HepG2 (cell line): ENCODE measurements around the gene NDUFS6. TPM values are rescaled to one million over a fixed set of nuclear protein-coding genes. Genes with fewer than 3 reads are reported as not detected.

Source experiments
- ATAC-seq: fragments of 200-7000 bp; cut with Tn5 transposase; 3 replicates; pipeline ENCODE4 v1.9.1; 2020; ENCODE audit warnings: mild to moderate bottlenecking, moderate library complexity
- BruUV-seq: library from RNA; stranded (reverse); fragments of 400-500 nt; replicated peaks from 2 replicates; lab custom pipeline; 2021; lab: Mats Ljungman, UMichigan
- CTCF ChIA-PET: fragments of 300-600 bp; formaldehyde crosslinking; extraction: SDS; loops from one replicate; lab custom pipeline; 2021; ENCODE audit warnings: low total read pairs, inconsistent platforms, low intra/inter-chr PET ratio; lab: Yijun Ruan, JAX
- POLR2A ChIA-PET: fragments of 350-600 bp; sonication (Branson Sonifier 250); formaldehyde crosslinking; loops from one replicate; lab custom pipeline; 2020; ENCODE audit warnings: antibody characterized with exemption, inconsistent platforms; lab: Yijun Ruan, JAX
- DNase-seq: peaks from one replicate; pipeline ENCODE4 v3.0.0-alpha.2; 2015; ENCODE audit warnings: low spot score
- FAIRE-seq: peaks from 3 replicates; lab custom pipeline; 2011; peaks lifted over from hg19 to GRCh38; lab: Jason Lieb, UNC
- H2AFZ ChIP-seq: one replicate; pipeline ENCODE4 v1.6.1; 2011; ENCODE audit warnings: low read length, inconsistent platforms
- H3K27ac ChIP-seq: fragments of 300-600 bp; 3 replicates; pipeline ENCODE4 v1.8.0; 2011; ENCODE audit warnings: mixed run types, mild to moderate bottlenecking, mixed read lengths, low read length, inconsistent platforms; ENCODE audit not compliant: insufficient read depth; ENCODE audit errors: extremely low read length
- H3K27me3 ChIP-seq, 2 experiments: fragments of 200-600 bp in 1 of 2; 2 replicates in 1 of 2; 3 replicates in 1 of 2; pipeline versions ENCODE4 v1.6.0 to v1.8.0; 2011; ENCODE audit warnings: low read length in 2 of 2, mild to moderate bottlenecking in 2 of 2, moderate library complexity in 2 of 2, inconsistent platforms in 1 of 2; ENCODE audit not compliant: insufficient read depth in 2 of 2, control insufficient read depth in 1 of 2
- H3K36me3 ChIP-seq, 2 experiments: fragments of 200-600 bp in 1 of 2; replicated peaks in 1 of 2; 2 replicates in 1 of 2; 3 replicates in 1 of 2; pipeline versions ENCODE4 v1.5.1 to v1.8.0; 2011; ENCODE audit warnings: low read length in 2 of 2, inconsistent platforms in 1 of 2; ENCODE audit not compliant: insufficient read depth in 2 of 2, control insufficient read depth in 1 of 2
- H3K4me1 ChIP-seq: 2 replicates; pipeline ENCODE4 v1.5.1; 2012; ENCODE audit warnings: low read length, inconsistent platforms; ENCODE audit not compliant: insufficient read depth
- H3K4me2 ChIP-seq: 2 replicates; pipeline ENCODE4 v1.6.0; 2011; ENCODE audit warnings: low read depth, low read length, inconsistent platforms
- H3K4me3 ChIP-seq, 3 experiments: fragments of 200-600 bp in 1 of 3; sonication (generic), shearing (Covaris generic) in 1 of 3; replicated peaks in 1 of 3; 2 replicates each; pipeline ENCODE4 v1.5.1; 2011 to 2016; ENCODE audit warnings: low read length in 3 of 3, inconsistent platforms in 2 of 3, low read depth in 2 of 3, mild to moderate bottlenecking in 2 of 3, control low read depth in 1 of 3, mixed read lengths in 1 of 3; ENCODE audit not compliant: insufficient read depth in 1 of 3
- H3K79me2 ChIP-seq: one replicate; pipeline ENCODE4 v1.6.1; 2011; ENCODE audit warnings: low read length, inconsistent platforms; ENCODE audit not compliant: insufficient read depth
- H3K9ac ChIP-seq: 2 replicates; pipeline ENCODE4 v1.6.0; 2011; ENCODE audit warnings: mild to moderate bottlenecking, low read depth, low read length, inconsistent platforms; ENCODE audit not compliant: insufficient read depth
- H3K9me3 ChIP-seq: 2 replicates; pipeline ENCODE4 v1.5.1; 2012; ENCODE audit warnings: mild to moderate bottlenecking, low read length
- H4K20me1 ChIP-seq: 2 replicates; pipeline ENCODE4 v1.6.0; 2011; ENCODE audit warnings: inconsistent platforms, mild to moderate bottlenecking, low read length, moderate library complexity; ENCODE audit not compliant: insufficient read depth
- AGO2 ChIP-seq: fragments of 200-400 bp; formaldehyde crosslinking; optimal IDR thresholded peaks from 2 replicates; pipeline ENCODE3; 2017; ENCODE audit warnings: mild to moderate bottlenecking, low read depth, low read length, moderate library complexity
- BCL6 ChIP-seq: IDR thresholded peaks from 2 replicates; pipeline ENCODE4 v1.6.1; 2016; ENCODE audit warnings: missing genetic modification reagents, missing compliant biosample characterization
- EZH2 ChIP-seq: conservative IDR thresholded peaks from 2 replicates; pipeline ENCODE4 v1.6.1; 2012; ENCODE audit warnings: mild to moderate bottlenecking, low read depth, low read length, moderate library complexity
- HMG20A ChIP-seq: IDR thresholded peaks from 2 replicates; pipeline ENCODE4 v1.6.1; 2016; ENCODE audit warnings: borderline replicate concordance
- KDM3A ChIP-seq: IDR thresholded peaks from 2 replicates; pipeline ENCODE4 v1.6.1; 2018; ENCODE audit warnings: low read depth, missing compliant biosample characterization
- KDM4B ChIP-seq: sonication (generic); formaldehyde crosslinking; IDR thresholded peaks from 2 replicates; pipeline ENCODE4 v1.4.0; 2020; ENCODE audit warnings: missing genetic modification reagents
- NCOR1 ChIP-seq: fragments of 200-600 bp; sonication (generic); IDR thresholded peaks from 2 replicates; pipeline ENCODE4 v1.7.0; 2017; ENCODE audit warnings: antibody characterized with exemption, low read length, borderline replicate concordance
- NONO ChIP-seq, 2 experiments: fragments of 450-650 bp in 1 of 2; sonication (generic) in 1 of 2; formaldehyde crosslinking in 1 of 2; IDR thresholded peaks in 1 of 2; conservative IDR thresholded peaks in 1 of 2; 2 replicates each; pipeline versions ENCODE4 v1.6.1 to v1.8.0; 2017 to 2022; ENCODE audit warnings: mild to moderate bottlenecking in 1 of 2, missing genetic modification reagents in 1 of 2, moderate library complexity in 1 of 2
- RBFOX2 ChIP-seq: fragments of 200-400 bp; formaldehyde crosslinking; IDR thresholded peaks from 2 replicates; pipeline ENCODE4 v1.6.1; 2017; ENCODE audit warnings: low read depth, mild to moderate bottlenecking, low read length
- SP1 ChIP-seq, 2 experiments: fragments of 450-650 bp in 1 of 2; sonication (generic) in 1 of 2; formaldehyde crosslinking in 1 of 2; IDR thresholded peaks; 2 replicates each; pipeline versions ENCODE4 v1.4.0 to v1.6.1; 2016 to 2020; ENCODE audit warnings: missing genetic modification reagents in 1 of 2
- ZBTB7B ChIP-seq: sonication (generic); formaldehyde crosslinking; IDR thresholded peaks from 2 replicates; pipeline ENCODE4 v1.4.0; 2020; ENCODE audit warnings: missing genetic modification reagents
- ZC3H13 ChIP-seq: sonication (generic); formaldehyde crosslinking; IDR thresholded peaks from 2 replicates; pipeline ENCODE4 v1.8.1; 2023; ENCODE audit warnings: mild to moderate bottlenecking, missing genetic modification reagents, moderate library complexity
- ZFP36 ChIP-seq: fragments of 150-350 bp; IDR thresholded peaks from 2 replicates; pipeline ENCODE4 v1.6.1; 2018; ENCODE audit warnings: borderline replicate concordance, low read length, low read depth; ENCODE audit not compliant: partially characterized antibody
- ZNF292 ChIP-seq: sonication (generic); formaldehyde crosslinking; IDR thresholded peaks from 2 replicates; pipeline ENCODE4 v1.8.1; 2022; ENCODE audit warnings: mild to moderate bottlenecking, low read depth, missing genetic modification reagents, borderline replicate concordance
- ZNF614 ChIP-seq: IDR thresholded peaks from 2 replicates; pipeline ENCODE4 v1.6.1; 2018; ENCODE audit warnings: missing biosample characterization, missing genetic modification reagents, inconsistent platforms, borderline replicate concordance
- ZNF841 ChIP-seq: sonication (generic); formaldehyde crosslinking; IDR thresholded peaks from 2 replicates; pipeline ENCODE4 v1.8.1; 2023; ENCODE audit warnings: missing genetic modification reagents, borderline replicate concordance
- WGBS: methylation state at CpG from one replicate; pipeline ENCODE4 v1.1.6; 2017; ENCODE audit warnings: low lambda C conversion rate; 5-methylcytosine and 5-hydroxymethylcytosine counted together
- in situ Hi-C: cut with HindIII; loops from 2 replicates; pipeline ENCODE4 v1.10.0; 2017; ENCODE audit warnings: low pct_unique_long_range_greater_than_20kb; ENCODE audit not compliant: extremely low pct_ligation_motif_present
- intact Hi-C: fragments of 100-400 bp; cut with micrococcal nuclease; formaldehyde crosslinking; loops from one replicate; pipeline ENCODE4 v1.10.0; 2022; ENCODE audit not compliant: unreplicated experiment
- polyA plus RNA-seq, 8 experiments: library from polyadenylated mRNA; depleted of rRNA in 3 of 8; stranded (reverse) in 7 of 8; unstranded in 1 of 8; fragments of >200 nt; fragmentation: Illumina TruSeq in 4 of 8; extraction: Trizol in 4 of 8; gene quantifications; 2 replicates each; pipeline versions ENCODE4 v1.2.1 to v1.2.3, GENCODE V29; 2011 to 2016; ENCODE audit warnings: low read depth in 4 of 8, missing spikeins in 1 of 8, mixed read lengths in 1 of 8; ENCODE audit not compliant: insufficient read depth in 1 of 8
- total RNA-seq, 5 experiments: library from RNA; depleted of rRNA; stranded (reverse); fragments of >200 nt; fragmentation: Illumina TruSeq; extraction: Trizol; gene quantifications; 2 replicates each; pipeline ENCODE4 v1.2.3, GENCODE V29; 2016; ENCODE audit warnings: low read depth in 1 of 5
- TF ChIP-seq, protein P1 (sequence below): sonication (generic); formaldehyde crosslinking; IDR thresholded peaks from 2 replicates; pipeline ENCODE4 v1.4.0; 2020; ENCODE audit warnings: missing genetic modification reagents

The NDUFS6 gene
- total and polyA plus RNA-seq, 2 of the 13 experiments (the other 11 are each of a cell fraction or from before 2014, with no cell fraction given): 23.7 to 50.4 TPM

DNA sequence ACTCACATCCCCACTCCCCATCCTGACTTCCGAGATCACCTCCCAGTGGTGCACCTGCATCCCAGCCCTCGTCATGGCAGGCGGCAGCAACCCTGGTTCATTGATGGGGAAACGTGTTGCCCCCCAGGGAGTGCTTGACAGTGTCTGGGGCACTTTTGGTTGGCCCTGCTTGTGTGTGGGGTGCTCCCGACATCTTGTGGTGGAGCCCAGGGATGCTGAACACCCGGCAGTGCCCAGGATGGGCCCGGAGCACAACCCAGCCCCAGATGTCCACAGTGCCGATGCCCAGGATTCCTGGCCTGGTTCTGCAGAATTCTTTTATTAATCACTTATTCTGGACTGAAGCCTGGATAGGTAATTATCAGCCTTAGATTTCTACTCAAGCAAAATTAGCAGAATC is 5.3 kb upstream of the NDUFS6 start (continued):
- TF ChIP-seq ZNF841 (no peak), KDM4B (no peak), HMG20A (no peak), SP1 (IDR thresholded peaks at IDR 0.05) (no peak), SP1 (CRISPR knock-in tag; IDR thresholded peaks at IDR 0.05) (no peak), ZNF614 (CRISPR knock-in tag) (no peak), ZNF292 (CRISPR knock-in tag) (no peak), EZH2 (no peak), ZFP36 (no peak)
- TF ChIP-seq, protein P1, sequence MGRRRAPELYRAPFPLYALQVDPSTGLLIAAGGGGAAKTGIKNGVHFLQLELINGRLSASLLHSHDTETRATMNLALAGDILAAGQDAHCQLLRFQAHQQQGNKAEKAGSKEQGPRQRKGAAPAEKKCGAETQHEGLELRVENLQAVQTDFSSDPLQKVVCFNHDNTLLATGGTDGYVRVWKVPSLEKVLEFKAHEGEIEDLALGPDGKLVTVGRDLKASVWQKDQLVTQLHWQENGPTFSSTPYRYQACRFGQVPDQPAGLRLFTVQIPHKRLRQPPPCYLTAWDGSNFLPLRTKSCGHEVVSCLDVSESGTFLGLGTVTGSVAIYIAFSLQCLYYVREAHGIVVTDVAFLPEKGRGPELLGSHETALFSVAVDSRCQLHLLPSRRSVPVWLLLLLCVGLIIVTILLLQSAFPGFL (CRISPR knock-in tag): no peak

DNA sequence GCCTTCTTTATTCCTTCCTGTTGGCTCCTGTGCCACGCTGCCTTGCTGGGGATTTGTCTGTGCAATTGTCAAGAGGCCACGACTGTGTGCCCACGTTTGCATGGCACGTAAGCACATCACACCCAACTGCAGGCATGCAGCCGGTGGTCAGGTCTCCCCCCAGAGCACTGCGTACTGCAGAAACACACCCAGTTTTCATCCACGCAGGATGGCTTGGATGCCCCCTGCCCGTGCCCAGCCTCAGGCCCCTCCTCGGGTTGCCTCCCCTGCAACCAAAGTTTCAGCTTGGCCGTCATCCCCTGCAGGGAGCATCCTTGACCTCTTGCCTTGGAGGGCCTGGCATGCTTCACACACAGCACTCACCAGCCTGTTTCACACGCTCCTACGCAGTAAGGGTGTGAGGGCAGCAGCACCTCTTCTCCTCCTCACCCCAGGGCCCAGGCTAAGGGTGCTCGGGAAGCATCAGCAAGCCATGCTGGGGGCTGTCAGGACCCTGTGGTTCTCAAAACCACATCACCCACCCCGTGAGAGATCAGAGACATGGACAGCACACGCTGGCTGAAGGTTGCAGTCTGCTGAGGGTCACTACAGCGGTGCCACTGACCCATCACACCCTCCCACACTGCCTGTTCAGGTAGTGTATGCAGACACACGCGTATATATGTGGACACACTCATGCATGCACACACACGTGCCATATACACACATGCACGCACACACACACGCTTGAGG is 4.7 kb upstream of the NDUFS6 start:
- no peak for ATAC-seq
- in situ Hi-C loops: no loop called here

More for the DNA sequence above, 4.7 kb upstream of the NDUFS6 start:
- Histone ChIP-seq H3K4me3 (no peak overlapping the region), H3K4me1 (peaks cover 37% of the 10 kb centered on the region), H3K36me3 (peaks cover 2 to 17% of the 10 kb centered on the region in 2 experiments; a peak in 3 of 5 replicates), H3K27ac (no peak overlapping the region), H3K9ac (no peak overlapping the region), H3K4me2 (no peak overlapping the region), H3K27me3 (no peaks in the 10 kb centered on the region; a peak in 1 of 5 replicates), H4K20me1 (no peaks in the 10 kb centered on the region; the same call in 1 of the 2 replicates), H3K79me2 (peaks cover 22% of the 10 kb centered on the region)
- DNase-seq: no peak
- no peak for FAIRE-seq
- intact Hi-C loops: no loop called here
- CTCF ChIA-PET: no interaction called here
- no TSS peak for BruUV-seq
- 90% methylated on average over 12 of the region's 21 CpGs for WGBS
- peak; percentile 78 for TF ChIP-seq AGO2
- TF ChIP-seq KDM3A (CRISPR knock-in tag): no peak
- no peak for TF ChIP-seq BCL6
- no peak for TF ChIP-seq NCOR1
- 0 out of 2 replicates have a peak, but pooled peaks have one; percentile 36 for TF ChIP-seq RBFOX2
- TF ChIP-seq ZC3H13: 0 out of 2 replicates have a peak, but pooled peaks have one; percentile 48
- no peak for TF ChIP-seq NONO (IDR thresholded peaks at IDR 0.05)
- no peak for TF ChIP-seq NONO (CRISPR knock-in tag; conservative IDR thresholded peaks at IDR 0.05)
- no peak for TF ChIP-seq ZBTB7B (CRISPR knock-in tag)
- TF ChIP-seq, all 625 proteins: peak for 3
- Histone ChIP-seq H2AFZ (no peak overlapping the region), H3K9me3 (no peaks in the 10 kb centered on the region)
- POLR2A ChIA-PET: no interaction called here
